HG03558 (cell line): ENCODE results near the gene TTLL11.

Experiments used
- ATAC-seq: cut with Tn5 transposase; IDR thresholded peaks from one replicate; pipeline ENCODE4 v1.9.1; 2021; ENCODE audit warnings: moderate number of reproducible peaks; ENCODE audit not compliant: unreplicated experiment; ENCODE audit errors: extremely low read depth

Gene TTLL11

GRCh38 chr9:122056484-122056883 is 36.6 kb downstream of the TTLL11 start:
- no peak for ATAC-seq

- ATAC-seq, result no peak
Observed at GRCh38 chr9:122055701-122056100, 37.4 kb downstream of the TTLL11 start.

DNA sequence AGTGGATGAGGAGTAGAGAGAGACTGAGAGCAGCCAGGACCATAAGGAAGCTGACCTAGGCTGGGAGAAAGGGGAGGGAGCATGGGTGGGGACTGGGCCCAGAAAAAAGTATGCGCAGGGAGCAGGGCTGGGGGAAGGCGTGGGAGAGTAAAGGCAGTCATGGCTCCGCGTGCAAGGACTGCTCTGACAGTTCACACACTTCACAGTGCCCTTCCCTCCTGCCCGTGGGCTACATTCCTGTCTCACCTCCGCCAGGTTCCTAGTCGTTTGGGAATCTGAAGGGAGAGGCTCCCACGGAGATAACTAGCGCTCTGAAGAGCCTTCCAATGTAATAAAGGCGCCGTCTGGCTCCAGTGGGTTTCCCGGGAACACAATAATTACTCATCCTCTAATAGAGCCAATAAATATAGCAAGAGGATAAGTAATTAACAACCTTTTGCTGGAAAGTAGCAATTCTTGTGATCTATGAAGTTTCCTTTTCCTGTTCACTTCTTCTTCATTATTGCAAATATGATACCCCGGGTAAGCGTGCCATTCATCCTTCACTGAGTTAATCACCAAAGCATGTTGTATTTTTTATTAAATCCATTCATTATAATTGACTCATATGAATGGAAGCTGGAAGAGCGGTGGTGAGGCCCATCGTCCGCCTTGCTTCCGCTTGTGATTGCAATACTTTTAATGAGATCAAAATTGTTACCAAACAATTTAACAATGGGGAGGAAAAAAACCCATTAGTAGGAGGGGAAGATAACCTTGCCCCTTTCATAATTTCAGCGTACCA is 39.3 kb downstream of the TTLL11 start:
- no peak for ATAC-seq

DNA sequence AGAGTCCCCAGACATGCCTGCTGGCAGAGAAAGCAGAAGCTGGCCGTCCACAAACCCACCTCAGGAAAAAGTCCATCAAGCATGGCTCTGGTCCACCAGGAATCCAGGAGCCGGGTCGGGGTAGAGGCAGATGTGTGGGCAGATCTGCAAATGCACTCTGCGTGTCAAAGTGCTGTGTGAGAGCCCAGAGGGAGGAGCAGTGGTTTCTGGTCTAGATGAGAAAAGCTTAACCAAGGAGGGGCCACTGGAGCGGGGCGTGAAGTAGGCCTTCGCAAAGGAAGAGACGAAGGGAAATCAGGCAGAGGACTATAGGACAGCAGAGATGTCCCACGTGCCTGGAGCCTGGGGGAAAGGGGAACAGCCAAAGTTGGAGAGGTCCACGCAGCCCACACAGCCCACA is 40.0 kb downstream of the TTLL11 start:
- ATAC-seq, result no peak

- no peak for ATAC-seq
Observed at GRCh38 chr9:122051351-122052321, 41.5 kb downstream of the TTLL11 start.

- no peak for ATAC-seq
Observed at GRCh38 chr9:122050167-122050566, 42.9 kb downstream of the TTLL11 start.

GRCh38 chr9:122042056-122042455 is 51.1 kb downstream of the TTLL11 start:
- ATAC-seq, result no peak

DNA sequence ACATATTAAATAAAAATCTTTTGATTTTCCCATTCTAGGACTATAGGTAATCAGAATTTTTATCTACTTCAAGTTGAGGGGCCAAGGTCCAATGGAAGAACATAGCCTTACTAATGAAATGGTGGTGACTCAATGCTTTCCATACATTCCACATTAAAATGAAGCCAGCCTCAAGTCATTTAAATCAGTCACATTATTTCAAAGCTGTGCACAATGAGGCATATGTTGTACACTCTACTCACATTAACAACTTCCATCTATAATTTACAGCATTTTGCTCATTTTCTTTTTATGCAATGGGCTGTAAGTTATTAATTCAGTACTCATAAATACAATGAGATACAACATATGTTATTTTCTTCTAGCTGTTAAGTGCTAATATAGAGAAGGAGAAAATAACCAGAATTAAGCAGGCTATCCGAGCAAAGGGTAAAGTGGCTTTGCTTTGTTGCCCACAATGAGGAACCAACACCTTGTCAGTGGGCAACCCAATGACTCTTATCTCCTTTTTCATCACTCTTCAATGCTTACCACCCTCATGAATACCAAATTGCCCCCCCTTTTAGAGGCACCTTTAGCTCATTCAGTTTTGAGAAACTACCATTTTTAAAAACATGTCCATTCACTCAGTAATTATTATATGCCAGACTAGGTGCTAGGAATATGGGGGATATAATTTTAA is 52.4 kb downstream of the TTLL11 start:
- ATAC-seq, result no peak

DNA sequence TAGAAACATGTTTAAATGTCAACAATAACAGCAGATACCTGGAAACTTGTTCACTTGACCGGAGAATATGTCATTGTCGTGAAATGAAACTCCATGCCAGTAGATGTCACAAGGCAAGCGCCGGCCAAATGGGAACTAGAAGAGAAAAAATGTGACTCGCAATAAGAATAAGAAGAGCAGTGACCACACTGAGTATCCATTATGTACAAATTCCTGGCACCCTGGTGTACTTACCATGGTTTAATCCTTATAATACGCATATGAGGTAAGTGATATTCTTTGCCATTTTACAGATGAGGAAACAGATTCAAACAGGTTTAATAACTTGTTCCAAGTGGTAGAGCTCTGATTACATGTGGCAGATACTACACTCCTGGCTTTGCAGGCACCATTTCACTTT is 53.9 kb downstream of the TTLL11 start:
- ATAC-seq, result no peak

DNA sequence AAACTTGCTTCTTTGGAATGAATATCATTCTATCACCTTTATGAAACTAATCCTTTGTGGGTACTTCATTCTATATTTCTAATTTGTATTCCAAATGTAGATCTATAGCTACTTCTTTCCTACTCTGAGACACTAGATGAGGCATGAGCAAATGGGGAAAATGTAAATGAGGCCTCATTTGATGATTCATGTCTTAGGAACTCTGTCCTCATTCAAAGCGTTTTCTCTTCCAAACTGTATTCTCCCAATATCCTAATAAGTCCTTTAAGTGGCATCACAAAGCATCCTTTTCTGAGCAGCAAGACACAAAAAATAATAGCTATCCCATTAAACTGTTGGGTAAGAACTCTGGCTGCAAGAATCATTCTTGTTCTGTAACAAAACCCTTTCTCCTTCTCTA is 56.1 kb downstream of the TTLL11 start:
- no peak for ATAC-seq

DNA sequence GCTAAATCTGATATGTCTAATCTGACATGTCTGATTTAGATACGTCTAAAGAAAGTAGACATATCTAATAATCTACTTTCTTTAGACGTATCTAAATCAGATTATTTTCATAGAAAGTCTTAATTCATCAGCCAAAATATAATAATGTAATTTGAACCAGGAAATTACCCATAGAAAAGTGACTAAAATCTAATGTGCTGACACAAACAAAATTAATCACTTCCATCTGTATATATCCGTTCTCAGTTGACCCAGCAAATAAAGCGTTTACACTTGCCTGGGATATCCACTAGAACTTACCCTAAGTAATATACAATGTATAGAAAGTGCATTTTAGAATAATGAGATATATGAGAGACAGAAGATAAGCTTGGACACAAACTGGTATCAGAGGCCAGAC is 56.7 kb downstream of the TTLL11 start:
- no peak for ATAC-seq

- no peak for ATAC-seq
Observed at GRCh38 chr9:122033775-122034373, 59.2 kb downstream of the TTLL11 start.

GRCh38 chr9:122032346-122032745 is 60.8 kb downstream of the TTLL11 start:
- no peak for ATAC-seq

DNA sequence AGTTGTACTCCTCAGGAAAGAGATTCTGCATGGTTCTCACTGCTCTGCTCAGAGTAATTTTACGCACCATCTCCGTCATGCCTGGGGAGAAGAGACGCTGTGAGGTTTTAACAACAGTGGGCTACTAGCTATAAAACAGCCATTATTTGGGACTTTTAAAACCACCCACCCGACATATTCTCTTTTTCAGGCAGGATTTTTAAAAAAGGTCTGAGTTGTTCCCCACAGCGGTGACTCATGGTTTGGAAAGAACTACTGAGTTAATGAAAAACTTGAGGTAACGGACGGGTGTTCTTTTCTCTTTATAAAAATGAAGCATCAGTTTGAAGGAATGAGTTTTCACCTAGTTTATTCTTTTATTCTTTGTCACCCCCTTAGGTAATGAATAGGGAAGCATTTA is 61.3 kb downstream of the TTLL11 start:
- ATAC-seq, result no peak

- ATAC-seq, result no peak
Observed at GRCh38 chr9:122031157-122031556, 62.0 kb downstream of the TTLL11 start.

DNA sequence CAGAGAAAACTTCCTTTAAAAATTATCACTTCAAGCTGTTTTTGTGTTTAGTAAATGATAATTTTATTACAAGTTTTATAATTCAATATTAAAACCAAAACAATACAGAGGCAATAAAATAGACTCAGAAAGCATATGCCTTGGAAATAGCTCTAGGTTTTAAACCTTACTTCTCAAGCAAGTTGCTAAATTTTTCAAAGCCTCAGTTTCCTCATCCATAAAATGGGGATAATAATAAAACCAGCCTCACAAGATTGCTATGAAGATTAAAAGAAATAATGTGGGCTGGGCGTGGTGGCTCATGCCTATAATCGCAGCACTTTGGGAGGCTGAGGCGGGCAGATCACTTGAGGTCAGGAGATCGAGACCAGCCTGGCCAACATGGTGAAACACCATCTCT is 62.8 kb downstream of the TTLL11 start:
- no peak for ATAC-seq

DNA sequence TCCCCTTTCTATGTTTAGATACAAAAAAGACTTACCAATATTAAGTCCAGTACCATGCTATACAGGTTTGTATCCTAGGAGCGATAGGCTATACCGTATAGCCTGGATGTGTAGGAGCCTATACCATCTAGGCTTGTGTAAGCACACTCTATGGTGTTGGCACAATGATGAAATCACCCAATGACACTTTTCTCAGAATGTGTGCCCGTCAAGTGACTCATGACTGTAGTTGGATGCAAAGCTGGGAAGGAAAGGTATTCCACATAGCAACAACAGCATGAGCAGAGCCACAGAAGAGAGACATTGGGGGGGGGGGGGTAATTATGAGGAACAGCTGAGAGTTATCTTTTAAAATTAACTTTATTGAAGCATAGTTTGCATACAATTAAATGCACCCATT is 63.2 kb downstream of the TTLL11 start:
- no peak for ATAC-seq

DNA sequence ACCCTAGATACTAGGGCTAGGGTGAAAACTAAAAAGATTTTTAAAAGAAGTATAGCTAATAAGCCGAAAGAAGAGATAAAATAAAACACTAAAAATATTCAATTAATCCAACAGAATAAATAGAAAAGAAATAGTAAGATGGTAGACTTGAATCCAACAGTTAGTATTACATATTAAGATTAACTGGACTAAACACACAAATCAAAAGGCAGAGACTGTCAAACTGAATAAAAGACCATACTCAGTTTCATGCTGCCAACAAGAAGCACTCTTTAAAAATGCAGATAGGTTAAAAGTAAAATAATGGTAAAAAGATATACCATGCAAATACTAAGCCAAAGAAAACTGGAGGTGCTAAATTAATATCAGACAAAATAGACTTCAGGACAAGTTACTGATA is 65.0 kb downstream of the TTLL11 start:
- ATAC-seq, result no peak

DNA sequence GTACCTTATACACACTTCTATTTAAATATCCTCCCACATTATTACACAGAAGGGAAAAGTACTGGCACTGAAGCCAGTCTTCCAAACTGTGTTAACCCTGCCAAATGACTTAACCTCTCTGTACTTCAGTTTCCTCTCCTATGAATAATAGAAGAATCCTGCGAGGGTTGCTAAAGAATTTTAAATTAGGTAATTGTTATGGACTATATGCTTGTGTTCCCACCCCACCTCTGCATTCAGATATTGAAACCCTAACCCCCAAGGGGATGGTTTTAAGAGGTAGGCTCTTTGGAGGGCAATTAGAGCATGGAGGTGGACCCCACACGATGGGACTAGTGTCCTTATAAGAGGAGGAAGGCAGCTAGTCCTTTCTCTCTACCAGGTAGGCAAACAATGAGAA is 72.7 kb downstream of the TTLL11 start:
- ATAC-seq, result no peak

GRCh38 chr9:122016744-122017143 is 76.4 kb downstream of the TTLL11 start:
- no peak for ATAC-seq
